HG02852 (cell line): ENCODE data around the gene ZSCAN1.
"Not testable (repeated sequence)": the region's sequence is repeated elsewhere in the genome, so short reads cannot be mapped to it uniquely, and the experiment has no call there.

Experiments used
- ATAC-seq: cut with Tn5 transposase; IDR thresholded peaks from one replicate; pipeline ENCODE4 v1.9.1; 2021; ENCODE audit warnings: mild to moderate bottlenecking, moderate library complexity; ENCODE audit not compliant: unreplicated experiment

Gene ZSCAN1, protein sequence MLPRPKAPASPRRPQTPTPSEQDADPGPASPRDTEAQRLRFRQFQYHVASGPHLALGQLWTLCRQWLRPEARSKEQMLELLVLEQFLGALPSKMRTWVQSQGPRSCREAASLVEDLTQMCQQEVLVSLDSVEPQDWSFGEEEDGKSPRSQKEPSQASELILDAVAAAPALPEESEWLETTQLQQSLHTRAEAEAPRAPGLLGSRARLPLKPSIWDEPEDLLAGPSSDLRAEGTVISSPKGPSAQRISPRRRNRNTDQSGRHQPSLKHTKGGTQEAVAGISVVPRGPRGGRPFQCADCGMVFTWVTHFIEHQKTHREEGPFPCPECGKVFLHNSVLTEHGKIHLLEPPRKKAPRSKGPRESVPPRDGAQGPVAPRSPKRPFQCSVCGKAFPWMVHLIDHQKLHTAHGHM

DNA sequence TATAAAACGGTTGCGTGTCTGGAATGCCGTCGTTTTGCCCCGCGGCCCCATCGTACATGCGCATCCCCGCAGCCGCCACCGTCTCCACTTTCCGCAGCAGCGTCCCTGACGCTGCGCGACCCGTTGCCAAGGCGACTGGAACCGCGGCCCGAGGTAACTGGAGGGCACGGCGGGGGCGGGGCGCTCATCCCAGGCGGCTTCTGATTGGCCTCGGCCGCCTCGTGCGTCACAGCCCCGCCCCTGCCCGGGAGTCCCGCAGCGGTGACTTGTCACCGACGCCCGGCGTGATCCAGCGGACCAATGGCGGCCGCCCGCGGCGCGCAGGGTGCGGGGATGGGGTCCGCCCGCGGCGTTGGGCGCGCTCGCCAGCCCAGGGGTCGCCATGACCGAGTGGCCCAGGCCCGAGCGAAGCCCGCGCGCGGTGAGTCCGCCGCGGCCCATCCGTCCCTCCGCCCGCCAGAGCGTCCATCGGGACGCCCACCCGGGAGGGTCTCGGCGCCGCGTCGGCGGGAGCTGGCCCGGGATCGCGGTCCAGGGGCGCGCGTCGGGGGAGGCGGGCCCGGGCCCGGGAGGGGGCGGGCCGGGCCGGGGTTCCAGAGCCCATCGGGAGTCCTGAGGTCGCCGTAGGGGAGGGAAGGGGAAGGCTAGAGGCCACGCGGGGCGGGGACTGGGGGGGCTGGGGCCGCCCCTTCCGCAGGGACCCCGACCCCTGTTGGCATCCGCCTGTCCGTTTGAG is at the start of gene ZSCAN1:
Gene ZSCAN1 (plus strand): TSS at position 285 of the 736 bp plus-strand sequence. CDS start 3,812 bp downstream, outside the sequence.
- ATAC-seq, result no peak

DNA sequence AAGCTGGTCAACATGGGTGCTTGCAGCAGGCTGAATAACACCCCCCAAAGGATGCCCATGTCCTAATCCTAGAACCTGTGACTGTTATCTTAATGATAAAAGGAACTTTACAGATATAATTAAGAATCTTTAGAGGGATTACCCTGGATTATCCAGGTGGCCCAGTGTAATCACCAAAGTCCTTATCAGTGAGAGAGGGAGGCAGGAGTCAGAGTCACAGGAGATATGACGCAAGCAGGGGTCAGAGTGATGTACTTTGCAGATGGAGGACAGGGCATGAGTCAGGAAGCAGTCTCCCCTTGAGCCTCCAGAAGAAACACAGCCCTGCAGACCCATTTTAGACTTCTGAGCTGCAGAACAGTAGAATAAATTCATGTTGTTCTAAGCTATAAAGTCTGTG is 41.0 kb upstream of the ZSCAN1 start:
- no peak for ATAC-seq

DNA sequence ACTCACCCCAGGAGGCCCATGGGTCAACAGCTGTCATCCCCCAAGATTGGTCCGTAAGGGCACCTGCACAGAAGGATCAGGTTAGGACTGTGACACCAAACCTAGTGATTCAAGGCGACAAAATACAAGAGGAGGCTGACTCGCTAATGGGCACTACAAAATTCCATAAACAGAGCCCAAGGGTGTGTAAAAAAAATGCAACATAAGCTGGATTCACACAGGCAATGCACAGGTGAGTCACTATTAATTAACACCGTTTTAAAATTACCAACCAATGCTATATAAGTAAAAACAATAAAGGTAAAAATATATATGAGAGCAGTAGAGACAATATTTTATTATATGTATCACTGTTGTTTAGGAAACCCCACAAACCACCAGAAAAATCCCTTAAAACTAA is 33.1 kb upstream of the ZSCAN1 start:
- no peak for ATAC-seq

DNA sequence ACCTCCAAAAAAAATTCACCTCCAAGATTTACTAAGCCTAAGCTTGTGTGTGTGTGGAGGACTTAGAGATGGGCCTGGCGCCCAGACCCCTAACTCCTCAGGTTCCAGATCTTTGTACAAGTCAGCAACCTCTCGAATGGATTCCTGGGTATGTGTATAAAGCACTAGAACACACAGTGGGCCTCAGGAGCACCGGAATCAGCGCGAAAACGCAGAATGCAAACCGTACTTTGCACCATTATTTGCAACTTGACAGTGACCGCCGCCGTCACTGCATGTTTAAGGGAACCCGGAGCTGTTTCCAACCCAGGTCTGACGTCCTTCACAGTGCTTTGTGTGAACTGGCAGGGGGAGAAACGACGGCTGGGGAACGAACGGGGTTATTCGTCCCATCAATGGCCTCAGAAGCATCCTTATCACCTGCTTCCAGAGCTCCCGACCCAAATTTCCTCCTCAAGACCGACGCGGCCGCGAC is 31.9 kb upstream of the ZSCAN1 start:
- peak; percentile 14 for ATAC-seq

DNA sequence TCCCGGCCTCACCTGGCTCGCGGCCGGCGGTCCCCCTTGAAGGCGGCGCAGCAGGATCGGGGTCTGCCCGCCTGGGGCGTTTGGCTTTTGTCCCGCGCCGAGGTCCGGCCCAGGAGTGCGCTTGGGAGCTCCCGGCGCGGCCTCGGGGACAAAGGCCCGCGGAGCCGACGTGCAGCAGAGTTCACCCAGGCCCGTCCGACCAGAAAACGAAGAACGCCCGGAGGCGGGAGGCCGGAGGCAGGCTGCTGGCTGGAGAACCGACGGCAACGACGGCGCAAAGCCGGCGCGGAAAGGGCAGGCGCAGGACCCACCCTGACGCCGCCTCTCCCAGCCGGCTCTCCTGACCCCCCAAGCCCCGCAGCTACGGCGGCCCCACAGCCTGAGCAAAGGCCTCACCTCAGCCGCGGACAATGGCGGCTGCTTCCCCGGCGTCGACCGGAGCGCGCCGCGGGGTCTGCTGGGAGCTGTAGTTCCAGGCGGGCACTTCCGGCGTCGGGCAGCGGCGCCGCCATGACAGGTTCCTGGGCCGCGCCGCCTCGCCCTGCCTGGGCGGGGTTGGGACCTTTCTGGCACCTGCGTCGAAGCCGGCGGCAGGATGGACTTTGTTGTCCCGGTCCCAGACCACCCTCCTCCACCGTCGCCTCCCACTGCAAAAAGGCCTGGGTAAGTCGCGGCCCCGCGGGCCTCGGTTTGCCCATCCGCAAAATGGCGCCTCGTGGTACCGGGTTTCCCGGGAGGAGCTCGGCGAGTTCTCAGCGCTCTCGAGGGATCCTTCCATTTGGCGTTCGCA is 31.2 kb upstream of the ZSCAN1 start, which contains the start of gene ZNF606:
Gene ZNF606 (minus strand): TSS at position 437 of the 790 bp plus-strand sequence. CDS start 1,501 bp downstream, outside the sequence.
- peak; percentile 88 for ATAC-seq

DNA sequence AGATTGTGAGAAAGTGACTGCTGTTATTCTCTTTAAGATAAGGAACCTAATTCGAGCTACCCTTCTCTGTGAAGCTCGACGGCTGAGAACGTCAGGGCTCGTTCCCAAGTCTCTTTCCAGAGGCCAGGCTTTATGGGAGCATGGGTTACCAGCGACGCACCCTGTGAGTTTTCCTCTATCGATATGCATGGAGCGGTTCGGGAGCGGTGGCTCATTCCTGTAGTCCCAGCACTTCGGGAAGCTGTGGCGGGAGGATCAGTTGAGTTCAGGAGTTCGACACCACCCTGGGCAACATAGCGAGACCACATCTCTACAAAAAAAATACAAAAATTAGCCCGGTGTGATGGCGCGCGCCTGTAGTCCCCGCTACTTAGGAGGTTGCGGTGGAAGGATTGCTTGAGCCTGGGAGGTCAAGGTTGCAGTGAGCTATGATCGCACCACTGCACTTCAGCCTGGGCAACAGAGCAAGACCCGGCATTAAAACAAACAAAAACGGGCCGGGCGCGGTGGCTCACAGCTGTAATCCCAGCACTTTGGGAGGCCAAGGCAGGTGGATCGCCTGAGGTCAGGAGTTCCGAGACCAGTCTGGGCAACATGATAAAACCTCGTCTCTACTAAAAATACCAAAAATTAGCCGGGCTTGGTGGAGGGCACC is 30.5 kb upstream of the ZSCAN1 start:
- no peak for ATAC-seq

DNA sequence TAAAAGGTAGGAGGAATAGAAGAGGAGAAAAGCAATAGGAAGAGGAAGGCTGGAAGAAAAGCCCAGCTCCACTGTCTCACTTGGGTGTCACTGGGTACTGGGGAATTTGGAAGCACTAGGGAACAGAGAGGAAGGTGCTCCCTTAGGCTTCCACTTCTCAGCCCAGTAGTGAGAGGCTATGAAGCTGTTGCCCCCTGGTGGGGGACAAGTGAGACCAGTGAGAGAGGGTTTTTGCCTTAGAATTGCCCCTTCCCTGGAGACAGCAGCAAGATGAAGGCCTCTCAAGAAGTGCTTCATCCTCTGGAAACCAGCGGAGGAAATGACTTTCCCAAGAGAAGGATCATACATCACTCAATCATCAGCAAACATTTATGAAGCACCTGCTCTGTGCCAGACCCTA is 26.5 kb upstream of the ZSCAN1 start:
- ATAC-seq, result no peak

DNA sequence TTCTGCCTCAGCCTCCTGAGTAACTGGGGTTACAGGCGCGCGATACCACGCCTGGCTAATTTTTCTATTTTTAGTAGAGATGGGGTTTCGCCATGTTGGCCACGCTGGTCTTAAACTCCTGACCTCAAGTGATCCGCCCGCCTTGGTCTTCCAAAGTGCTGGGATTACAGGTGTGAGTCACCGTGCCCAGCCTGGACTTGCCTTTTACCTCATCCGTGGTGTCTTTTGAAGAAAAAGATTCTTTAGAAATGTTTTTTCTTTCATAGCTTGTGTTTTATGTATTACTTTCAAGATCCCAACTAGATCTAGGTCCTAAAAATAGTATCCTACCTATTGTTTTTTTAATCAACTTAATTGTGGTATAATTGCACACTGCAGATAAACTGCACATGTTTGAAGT is 24.9 kb upstream of the ZSCAN1 start:
- not testable (repeated sequence) for ATAC-seq

DNA sequence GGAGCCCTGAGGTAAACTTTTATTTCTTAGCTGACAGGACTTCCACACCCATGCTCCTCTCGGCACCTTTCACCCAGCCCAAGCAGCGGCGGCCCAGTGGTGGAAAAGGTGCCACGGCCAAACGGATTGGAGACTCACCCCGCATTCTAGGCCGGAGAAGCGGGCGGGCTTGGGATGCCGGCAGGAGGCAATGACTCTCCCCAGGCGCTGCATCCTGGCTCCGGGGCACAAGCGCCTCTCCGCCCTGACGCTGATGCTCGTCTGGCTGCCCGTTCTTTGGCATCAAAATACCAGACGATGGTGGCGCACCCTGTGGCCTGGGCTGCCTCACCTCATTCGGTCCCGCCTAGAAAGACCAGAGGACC is 24.5 kb upstream of the ZSCAN1 start:
- ATAC-seq, result no peak

DNA sequence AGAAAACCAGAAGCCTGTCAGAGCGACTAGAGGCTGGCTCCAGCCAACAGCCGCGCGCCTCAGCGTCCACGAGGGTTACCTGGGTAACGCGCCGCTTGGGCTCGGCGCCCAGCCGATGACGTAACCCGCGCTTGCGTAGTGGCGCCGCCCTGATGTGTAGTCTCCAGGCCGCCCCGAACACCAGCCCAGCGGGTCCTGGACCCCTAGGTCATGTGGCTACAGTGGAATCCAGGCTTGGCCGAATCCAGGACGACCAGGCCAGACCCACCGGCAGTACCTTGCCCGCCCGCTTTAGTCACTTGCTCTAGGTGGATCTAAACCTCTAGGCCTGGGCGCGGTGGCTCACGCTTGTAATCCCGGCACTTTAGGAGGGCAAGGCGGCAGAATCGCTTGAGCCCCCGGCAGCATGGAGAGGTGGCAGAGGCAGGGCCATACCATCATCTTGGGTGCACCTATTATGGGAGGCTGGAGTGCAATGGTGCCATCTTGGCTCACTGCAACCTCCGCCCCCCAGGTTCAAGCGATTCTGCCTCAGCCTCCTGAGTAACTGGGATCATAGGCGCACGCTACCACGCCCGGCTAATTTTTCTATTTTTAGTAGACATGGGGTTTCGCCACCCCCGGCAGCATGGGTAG is 24.0 kb upstream of the ZSCAN1 start:
- ATAC-seq, result peak; percentile 72

DNA sequence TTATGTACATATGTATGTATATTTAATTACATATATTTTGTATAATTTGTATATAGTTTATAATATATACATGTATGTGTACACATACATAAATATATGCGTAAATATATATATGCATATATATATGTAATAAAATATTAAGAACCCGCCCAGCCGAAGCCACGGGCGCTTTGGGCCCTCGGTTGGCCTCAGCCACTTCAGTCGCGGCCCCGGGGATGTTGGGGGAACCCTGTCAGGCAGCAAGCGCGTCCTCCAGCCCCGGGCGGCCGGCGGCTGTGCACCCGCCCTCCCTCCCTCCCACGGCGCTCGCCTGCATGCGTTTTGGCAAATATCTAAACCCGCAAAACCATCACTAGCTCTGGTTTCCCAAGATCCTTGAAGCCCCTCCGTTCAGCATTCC is 23.3 kb upstream of the ZSCAN1 start:
- no peak for ATAC-seq

DNA sequence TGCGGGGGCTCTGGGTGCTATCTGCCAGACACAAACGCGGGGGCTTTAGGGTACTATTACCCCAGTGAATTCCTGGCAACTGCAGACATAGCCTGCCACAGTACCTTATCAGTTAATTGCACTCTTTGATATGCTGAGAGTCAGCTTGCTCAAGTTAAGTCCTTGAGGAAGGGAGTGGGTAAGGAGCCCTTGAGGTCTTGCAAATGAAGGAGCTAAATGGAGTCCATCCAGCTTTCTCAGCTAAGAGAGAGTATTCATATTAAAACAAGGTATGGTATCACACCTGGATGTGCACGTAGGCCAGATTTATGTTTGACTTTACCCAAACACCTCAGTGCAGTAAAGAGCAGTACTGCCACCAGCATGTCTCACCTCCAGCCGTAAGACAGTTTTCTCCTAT is 19.7 kb upstream of the ZSCAN1 start:
- ATAC-seq, result no peak

DNA sequence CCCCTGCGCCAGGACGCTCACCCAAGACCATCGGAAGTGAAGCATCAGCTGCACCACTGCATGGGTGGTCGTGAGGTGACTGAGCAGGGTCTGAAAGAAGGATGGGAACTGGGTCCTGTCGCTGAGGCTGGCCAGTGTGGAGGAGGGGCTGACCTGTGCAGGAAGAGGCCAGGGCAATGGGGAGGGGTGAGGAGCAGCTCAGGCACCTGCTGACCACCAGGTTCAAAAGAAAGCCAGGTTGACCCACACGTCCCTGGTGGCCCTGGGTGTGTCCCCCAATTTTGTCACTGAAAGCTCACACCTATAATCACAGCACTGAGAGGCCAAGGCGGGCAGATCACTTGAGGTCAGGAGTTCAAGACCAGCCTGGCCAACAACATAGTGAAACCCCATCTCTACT is 13.7 kb upstream of the ZSCAN1 start:
- no peak for ATAC-seq

DNA sequence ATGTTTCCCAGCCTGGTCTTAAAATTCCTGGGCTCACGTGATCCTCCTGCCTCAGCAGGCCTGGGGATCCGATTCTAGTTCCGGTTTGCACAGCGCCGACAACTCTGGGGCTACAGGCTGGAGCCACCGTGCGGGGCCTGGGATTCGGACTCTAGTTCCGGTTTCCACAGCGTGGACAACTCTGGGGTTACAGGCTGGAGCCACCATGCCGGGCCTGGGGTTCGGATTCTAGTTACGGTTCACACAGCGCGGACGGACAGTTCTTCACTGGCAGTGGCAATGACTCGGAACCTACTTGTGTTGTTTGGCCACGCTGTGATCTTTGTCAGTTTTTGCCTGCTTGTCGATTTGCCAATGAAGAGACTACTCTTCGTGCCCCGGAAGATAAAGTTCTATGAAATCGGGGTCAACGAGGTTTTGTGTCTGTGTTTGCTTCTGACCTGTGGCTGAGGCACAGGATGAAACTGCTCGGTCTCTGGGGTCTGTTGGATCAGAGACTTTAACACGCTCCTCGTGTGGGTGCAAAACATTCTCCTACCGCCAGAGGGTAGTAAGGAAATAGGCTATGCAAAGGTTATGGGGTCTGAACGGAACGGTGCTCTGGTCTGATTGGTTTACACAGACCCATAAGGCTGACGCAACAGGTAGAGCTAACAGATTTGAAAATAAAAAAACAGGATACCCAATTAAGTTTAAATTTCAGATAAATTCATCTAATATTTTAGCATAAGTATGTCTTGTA is 12.1 kb upstream of the ZSCAN1 start:
- ATAC-seq, result no peak

DNA sequence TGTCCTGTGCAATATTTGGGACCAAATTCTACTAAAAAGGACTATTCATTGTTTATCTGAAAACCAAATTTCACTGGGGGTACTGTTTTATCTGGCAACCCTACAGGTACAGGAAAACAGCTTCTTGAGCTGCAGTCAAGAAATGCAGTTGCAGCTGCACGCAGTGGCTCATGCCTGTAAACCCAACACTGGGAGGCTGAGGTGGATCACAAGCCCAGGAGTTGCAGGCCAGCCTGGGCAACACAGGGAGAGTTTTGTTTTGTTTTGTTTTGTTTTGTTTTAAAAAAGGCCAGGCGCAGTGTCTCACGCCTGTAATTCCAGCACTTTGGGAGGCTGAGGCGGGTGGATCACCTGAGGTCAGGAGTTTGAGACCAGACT is 11.6 kb upstream of the ZSCAN1 start:
- ATAC-seq, result no peak

DNA sequence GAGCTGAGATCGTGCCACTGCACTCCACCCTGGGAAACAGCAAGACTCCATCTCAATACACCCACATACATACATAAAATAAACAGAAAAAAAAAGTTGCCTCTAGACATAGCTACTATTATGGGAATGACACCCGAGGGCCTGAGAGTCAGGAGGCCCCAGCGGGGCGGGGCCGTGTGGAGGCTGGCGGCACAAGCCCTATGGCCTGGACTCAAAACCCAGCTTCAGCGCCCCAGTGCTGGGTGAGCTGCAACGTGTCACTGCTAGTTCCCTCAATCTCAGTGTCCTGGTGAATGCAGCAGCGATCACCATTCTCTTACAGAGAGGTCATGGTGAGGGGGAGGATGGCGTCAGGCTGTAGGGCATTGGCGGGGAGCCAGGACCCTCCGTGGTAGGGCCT is 9.2 kb upstream of the ZSCAN1 start:
- ATAC-seq, result no peak

DNA sequence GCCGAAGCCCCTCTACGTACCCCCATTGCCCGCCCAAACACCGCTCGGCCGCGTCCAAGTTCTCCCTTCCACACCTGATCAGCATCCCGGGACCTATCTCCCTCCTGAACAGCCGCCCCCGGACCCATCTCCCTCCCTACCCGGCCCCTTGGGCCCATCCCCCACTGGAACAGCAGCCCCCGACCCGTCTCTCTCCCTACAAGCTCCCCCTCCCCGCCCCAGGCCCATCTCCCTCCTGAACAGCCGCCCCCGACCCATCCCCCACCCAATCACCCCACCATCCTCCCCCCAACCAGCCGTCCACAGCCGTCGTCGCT is 610 bp downstream of the ZSCAN1 start:
- ATAC-seq, result no peak

DNA sequence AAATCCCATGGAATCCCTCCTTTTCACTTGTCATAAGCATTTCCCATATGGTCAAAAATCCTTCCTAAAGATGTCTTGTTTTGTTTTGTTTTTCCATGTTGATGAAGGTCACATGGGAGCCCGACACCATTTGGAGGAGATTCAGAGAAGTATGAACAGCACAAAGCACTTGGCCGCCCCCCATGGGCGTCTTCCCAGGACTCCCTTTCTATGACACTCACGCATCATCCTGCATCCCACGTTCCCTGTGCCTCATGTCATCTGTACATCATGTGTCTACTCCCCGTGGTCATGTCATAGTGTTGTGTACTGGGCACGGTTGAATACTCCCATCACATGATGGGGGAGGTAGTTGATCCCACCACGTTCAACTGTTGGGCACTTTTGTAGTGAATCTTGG is 2.0 kb downstream of the ZSCAN1 start:
- no peak for ATAC-seq

DNA sequence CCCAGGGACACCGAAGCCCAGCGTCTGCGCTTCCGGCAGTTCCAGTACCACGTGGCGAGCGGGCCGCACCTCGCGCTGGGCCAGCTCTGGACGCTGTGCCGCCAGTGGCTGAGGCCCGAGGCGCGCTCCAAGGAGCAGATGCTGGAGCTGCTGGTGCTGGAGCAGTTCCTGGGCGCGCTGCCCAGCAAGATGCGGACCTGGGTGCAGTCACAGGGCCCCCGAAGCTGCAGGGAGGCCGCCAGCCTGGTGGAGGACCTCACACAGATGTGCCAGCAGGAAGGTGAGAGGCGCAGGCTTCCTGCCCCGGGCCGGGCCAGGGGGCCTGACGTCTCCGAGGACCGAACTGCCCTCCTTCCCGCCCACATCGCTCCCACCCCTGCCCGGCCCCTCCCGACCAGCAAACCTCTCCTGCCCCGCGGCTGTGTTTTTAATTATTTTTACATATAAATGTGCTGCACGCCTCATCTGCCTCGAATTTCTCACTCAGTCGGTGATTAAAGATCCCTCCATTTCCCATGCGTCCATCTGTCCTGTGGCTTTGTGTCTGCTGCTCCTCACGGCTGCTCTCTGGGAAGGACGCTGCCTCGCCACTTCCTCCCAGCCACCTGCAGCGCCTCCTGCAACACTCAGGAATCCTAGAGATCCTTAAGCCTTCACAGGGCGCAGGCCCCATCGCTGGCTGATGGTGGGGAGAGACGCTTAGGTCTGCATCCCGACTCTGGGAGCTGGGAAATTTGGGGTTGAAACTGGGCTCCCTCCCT is 4.3 kb downstream of the ZSCAN1 start:
- no peak for ATAC-seq
